MM.1S (cell line): Measurements from ENCODE around the gene LKAAEAR1.

Experiments used
- DNase-seq: peaks from one replicate; pipeline ENCODE4 v3.0.0-alpha.2; 2015
- H2AFZ ChIP-seq: fragments of 300-600 bp; sonication (generic); 2 replicates; pipeline ENCODE4 v1.6.0; 2016; ENCODE audit warnings: antibody characterized with exemption, low read length
- H3F3A ChIP-seq: fragments of 300-600 bp; sonication (generic); 2 replicates; pipeline ENCODE4 v1.6.1; 2016; ENCODE audit warnings: mild to moderate bottlenecking, antibody characterized with exemption, low read length, moderate library complexity, mixed read lengths; ENCODE audit not compliant: insufficient read depth
- H3K27ac ChIP-seq: fragments of 300-600 bp; sonication (generic); 2 replicates; pipeline ENCODE4 v1.5.1; 2016; ENCODE audit warnings: mild to moderate bottlenecking, low read length
- H3K27me3 ChIP-seq: fragments of 300-600 bp; sonication (generic); replicated peaks from 2 replicates; pipeline ENCODE4 v1.6.0; 2016; ENCODE audit warnings: low read length; ENCODE audit not compliant: insufficient read depth
- H3K36me3 ChIP-seq: fragments of 300-600 bp; sonication (generic); replicated peaks from 2 replicates; pipeline ENCODE4 v1.6.1; 2016; ENCODE audit warnings: mild to moderate bottlenecking, low read length, mixed read lengths; ENCODE audit not compliant: insufficient read depth
- H3K4me1 ChIP-seq: fragments of 300-600 bp; sonication (generic); 2 replicates; pipeline ENCODE4 v1.6.1; 2016; ENCODE audit warnings: low read length, mixed read lengths
- H3K4me2 ChIP-seq: fragments of 300-600 bp; sonication (generic); 2 replicates; pipeline ENCODE4 v1.6.0; 2016; ENCODE audit warnings: low read depth, low read length
- H3K4me3 ChIP-seq: fragments of 300-600 bp; sonication (generic); 2 replicates; pipeline ENCODE4 v1.5.1; 2016; ENCODE audit warnings: low read length, mixed read lengths
- H3K79me2 ChIP-seq: fragments of 300-600 bp; sonication (generic); 2 replicates; pipeline ENCODE4 v1.6.1; 2016; ENCODE audit warnings: mixed run types, low read length, mixed read lengths
- H3K9ac ChIP-seq: fragments of 300-600 bp; sonication (generic); 2 replicates; pipeline ENCODE4 v1.6.1; 2016; ENCODE audit warnings: low read length, mixed read lengths
- H3K9me2 ChIP-seq: fragments of 300-600 bp; sonication (generic); replicated peaks from 2 replicates; pipeline ENCODE4 v1.6.1; 2016; ENCODE audit warnings: mild to moderate bottlenecking, low read length, mixed read lengths; ENCODE audit not compliant: insufficient read depth
- H3K9me3 ChIP-seq: fragments of 300-600 bp; sonication (generic); replicated peaks from 2 replicates; pipeline ENCODE4 v1.6.1; 2016; ENCODE audit warnings: mild to moderate bottlenecking, low read length, mixed read lengths; ENCODE audit not compliant: insufficient read depth
- H4K20me1 ChIP-seq: fragments of 300-600 bp; sonication (generic); 2 replicates; pipeline ENCODE4 v1.6.1; 2016; ENCODE audit warnings: mild to moderate bottlenecking, low read length, moderate library complexity, mixed read lengths; ENCODE audit not compliant: insufficient read depth
- EZH2 ChIP-seq: fragments of 300-600 bp; sonication (generic); optimal IDR thresholded peaks from 2 replicates; pipeline ENCODE3; 2017; ENCODE audit warnings: low read depth, mild to moderate bottlenecking, antibody characterized with exemption, low read length, mixed read lengths
- EZH2phosphoT487 ChIP-seq: fragments of 300-600 bp; sonication (generic); IDR thresholded peaks from 2 replicates; pipeline ENCODE4 v1.6.1; 2018; ENCODE audit warnings: antibody characterized with exemption, low read length
- TF ChIP-seq, protein P1 (sequence below): fragments of 300-600 bp; sonication (generic); IDR thresholded peaks from 2 replicates; pipeline ENCODE4 v1.5.1; 2016; ENCODE audit warnings: antibody characterized with exemption, low read length, mixed read lengths

The LKAAEAR1 gene

DNA sequence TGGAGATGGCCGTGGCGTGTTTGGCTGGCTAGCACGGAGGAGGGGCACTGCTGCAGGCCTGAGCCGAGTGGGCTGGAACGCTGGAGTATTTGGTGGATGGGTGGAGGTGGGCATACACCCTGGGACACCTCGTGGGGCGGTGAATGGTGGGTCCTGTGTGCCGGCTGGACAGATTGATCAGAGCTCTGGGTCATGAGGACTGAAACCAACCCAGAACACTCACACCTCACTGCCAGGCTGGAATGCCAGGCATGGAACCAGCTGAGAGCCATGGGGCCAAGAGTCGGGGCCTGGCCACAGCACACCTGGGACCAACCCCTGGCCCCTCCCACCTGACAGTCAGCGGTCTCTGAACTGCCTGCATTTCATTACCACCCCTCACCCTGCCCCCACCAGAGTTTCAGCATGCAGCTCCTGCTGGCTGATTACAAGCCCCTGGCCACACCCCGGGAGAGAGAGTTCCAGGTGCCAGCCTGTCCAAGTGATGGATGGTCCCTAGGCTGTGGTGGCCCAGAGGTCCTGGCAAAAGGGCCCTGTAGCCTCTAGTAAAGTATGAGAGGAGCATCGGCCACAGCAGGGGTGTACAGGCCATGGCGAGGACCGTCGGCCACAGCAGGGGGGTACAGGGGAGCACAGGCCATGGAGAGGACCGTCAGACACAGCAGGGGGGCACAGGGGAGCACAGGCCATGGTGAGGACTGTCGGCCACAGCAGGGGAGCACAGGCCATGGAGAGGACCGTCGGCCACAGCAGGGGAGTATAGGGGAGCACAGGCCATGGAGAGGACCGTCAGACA is 19.9 kb upstream of the LKAAEAR1 start:
- Histone ChIP-seq H3K9me3 (no peaks in the 10 kb centered on the region), H3K36me3 (no peaks in the 10 kb centered on the region), H3F3A (no peaks in the 10 kb centered on the region), H2AFZ (no peak overlapping the region), H3K4me3 (no peak overlapping the region), H3K9ac (no peak overlapping the region), H3K4me1 (peaks cover 13% of the 10 kb centered on the region), H3K27me3 (peaks cover 82% of the 10 kb centered on the region), H3K79me2 (no peaks in the 10 kb centered on the region), H3K9me2 (no peaks in the 10 kb centered on the region), H4K20me1 (no peaks in the 10 kb centered on the region), H3K4me2 (no peak overlapping the region), H3K27ac (no peak overlapping the region)
- DNase-seq: no peak
- TF ChIP-seq, protein P1, sequence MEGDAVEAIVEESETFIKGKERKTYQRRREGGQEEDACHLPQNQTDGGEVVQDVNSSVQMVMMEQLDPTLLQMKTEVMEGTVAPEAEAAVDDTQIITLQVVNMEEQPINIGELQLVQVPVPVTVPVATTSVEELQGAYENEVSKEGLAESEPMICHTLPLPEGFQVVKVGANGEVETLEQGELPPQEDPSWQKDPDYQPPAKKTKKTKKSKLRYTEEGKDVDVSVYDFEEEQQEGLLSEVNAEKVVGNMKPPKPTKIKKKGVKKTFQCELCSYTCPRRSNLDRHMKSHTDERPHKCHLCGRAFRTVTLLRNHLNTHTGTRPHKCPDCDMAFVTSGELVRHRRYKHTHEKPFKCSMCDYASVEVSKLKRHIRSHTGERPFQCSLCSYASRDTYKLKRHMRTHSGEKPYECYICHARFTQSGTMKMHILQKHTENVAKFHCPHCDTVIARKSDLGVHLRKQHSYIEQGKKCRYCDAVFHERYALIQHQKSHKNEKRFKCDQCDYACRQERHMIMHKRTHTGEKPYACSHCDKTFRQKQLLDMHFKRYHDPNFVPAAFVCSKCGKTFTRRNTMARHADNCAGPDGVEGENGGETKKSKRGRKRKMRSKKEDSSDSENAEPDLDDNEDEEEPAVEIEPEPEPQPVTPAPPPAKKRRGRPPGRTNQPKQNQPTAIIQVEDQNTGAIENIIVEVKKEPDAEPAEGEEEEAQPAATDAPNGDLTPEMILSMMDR: no peak
- TF ChIP-seq EZH2phosphoT487 (no peak), EZH2 (no peak)

DNA sequence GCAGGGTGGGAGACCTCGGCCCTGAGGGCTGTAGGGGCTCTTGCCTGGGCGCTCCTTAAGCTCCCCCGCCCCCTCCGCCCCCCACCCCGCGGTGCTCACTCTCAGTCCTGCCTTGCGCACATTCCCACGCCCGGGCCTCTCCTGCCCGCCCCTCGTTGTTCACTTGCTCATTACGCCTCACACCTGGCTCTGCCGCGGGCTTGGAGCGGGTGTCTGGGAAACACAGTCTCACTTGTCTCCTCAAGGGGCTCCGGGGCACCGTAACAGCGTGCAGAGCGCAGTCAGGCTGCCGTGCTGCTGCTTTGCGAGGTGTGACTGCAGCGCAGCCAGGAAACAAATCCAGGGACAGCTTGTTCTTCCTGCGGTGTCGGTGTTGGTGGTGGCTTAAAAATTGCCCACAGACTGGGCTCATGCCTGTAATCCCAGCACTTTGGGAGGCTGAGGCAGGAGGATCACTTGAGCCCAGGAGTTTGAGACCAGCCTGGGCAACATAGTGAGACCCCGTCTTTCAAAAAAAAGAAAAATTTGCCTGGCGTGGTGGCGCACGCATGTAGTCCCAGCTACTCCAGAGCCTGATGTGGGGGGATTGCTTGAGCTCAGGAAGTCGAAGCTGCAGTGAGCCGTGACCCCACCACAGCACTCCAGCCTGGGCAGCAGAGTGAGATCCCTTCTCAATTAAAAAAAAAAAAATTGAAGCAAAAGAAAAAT is 18.6 kb upstream of the LKAAEAR1 start:
- no peak overlapping the region for H3K9ac ChIP-seq
- DNase-seq: no peak

DNA sequence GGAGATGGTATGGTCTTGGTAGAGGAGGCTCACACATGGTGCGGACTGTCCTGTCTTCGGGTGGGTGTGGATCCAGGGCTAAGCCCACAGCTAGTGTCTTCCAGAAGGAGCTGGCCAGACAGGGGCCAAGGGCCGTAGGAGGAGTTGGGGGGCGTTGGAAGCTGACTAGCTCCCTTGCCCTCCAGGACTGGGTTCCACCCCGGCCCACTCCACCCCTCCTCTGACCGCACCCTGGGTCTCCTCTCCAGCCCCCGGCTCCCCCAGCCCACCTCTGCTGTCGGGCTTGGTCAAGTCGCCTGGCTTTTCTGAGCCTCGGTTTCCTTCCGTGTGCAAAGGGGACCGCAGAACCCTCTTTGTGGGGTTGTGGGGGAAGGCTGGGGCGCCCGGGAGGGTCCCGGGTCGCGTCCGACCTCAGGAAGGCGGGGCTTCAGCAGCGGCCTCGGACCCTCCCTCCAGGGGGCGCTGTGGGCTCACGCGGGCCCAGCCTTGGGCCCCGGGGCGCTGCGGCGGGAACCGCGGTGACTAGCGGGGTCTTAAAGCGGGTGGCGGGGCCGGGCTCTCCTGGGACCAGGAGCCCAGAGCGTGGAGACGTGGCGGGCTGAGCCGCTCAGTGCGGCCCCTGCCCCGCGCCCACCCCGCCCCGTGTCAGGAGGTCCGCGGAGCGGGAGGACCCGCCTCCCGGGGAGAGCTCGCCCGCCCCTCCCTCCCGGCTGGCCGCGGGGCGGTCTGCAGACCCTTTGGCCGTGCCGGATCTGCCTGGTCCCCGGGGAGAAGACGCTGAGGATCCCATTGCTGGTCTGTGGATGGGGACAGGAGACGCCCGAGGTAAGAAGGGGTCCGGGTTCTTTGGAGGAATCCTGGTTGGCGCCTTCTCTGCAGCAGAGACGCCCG is 17.8 kb upstream of the LKAAEAR1 start:
- H3K9ac ChIP-seq: no peak overlapping the region

More for the DNA sequence above, 18.6 kb upstream of the LKAAEAR1 start:
- peaks cover 13% of the 10 kb centered on the region for H3K4me1 ChIP-seq
- TF ChIP-seq EZH2: no peak
- TF ChIP-seq, protein P1: no peak
- TF ChIP-seq EZH2phosphoT487: no peak
- no peaks in the 10 kb centered on the region for H3K36me3 ChIP-seq
- H3K4me2 ChIP-seq: peak overlapping the region; percentile 72
- H3F3A ChIP-seq: no peaks in the 10 kb centered on the region
- no peak overlapping the region; the same call in 1 of the 2 replicates for H3K4me3 ChIP-seq
- H3K79me2 ChIP-seq: no peaks in the 10 kb centered on the region
- no peak overlapping the region for H3K27ac ChIP-seq
- H2AFZ ChIP-seq: no peak overlapping the region
- no peaks in the 10 kb centered on the region for H3K9me2 ChIP-seq
- H3K27me3 ChIP-seq: peaks cover 81% of the 10 kb centered on the region
- no peaks in the 10 kb centered on the region for H4K20me1 ChIP-seq
- H3K9me3 ChIP-seq: no peaks in the 10 kb centered on the region

More for the DNA sequence above, 17.8 kb upstream of the LKAAEAR1 start:
- no peak for TF ChIP-seq EZH2
- TF ChIP-seq, protein P1: peak; percentile 66
- Histone ChIP-seq H3K79me2 (no peaks in the 10 kb centered on the region), H3K4me2 (peak overlapping the region; percentile 72), H4K20me1 (no peaks in the 10 kb centered on the region), H3F3A (no peaks in the 10 kb centered on the region), H3K9me3 (no peaks in the 10 kb centered on the region), H3K4me3 (peak overlapping the region; percentile 41), H2AFZ (peak overlapping the region; percentile 48), H3K27me3 (peaks cover 81% of the 10 kb centered on the region), H3K9me2 (no peaks in the 10 kb centered on the region), H3K36me3 (no peaks in the 10 kb centered on the region), H3K27ac (no peak overlapping the region), H3K4me1 (peaks cover 13% of the 10 kb centered on the region)
- peak; percentile 38 for DNase-seq
